Stimulated activated CD4-positive, alpha-beta T cell treated with anti-CD3 and anti-CD28 coated beads, Interleukin-12 subunit alpha, Interleukin-12 subunit beta, amount 100 ng/mL, for 24 hours (primary cell): ENCODE data around the gene TFRC.
"Not testable (repeated sequence)": the region's sequence is repeated elsewhere in the genome, so short reads cannot be mapped to it uniquely, and the experiment has no call there.

Experiments used
- DNase-seq, 2 experiments: peaks; one replicate each; pipeline ENCODE4 v3.0.0-alpha.2; 2020; ENCODE audit warnings: low read depth in 2 of 2

Gene TFRC

DNA sequence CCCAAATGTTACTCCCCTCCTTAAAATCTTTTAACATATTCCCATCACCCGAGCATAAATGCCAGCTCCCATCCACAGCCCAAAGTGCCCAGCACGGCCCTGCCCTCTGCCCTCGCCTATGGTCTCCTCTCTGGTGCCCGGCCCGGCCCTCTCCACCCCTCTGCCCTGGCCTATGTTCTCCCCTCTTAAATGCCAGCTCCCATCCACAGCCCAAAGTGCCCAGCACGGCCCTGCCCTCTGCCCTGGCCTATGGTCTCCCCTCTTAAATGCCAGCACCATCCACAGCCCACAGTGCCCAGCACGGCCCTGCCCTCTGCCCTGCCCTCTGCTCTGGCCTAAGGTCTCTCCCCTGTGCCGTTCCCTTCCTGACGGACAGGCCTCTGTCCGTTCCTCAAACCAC, 76.6 kb downstream of the TFRC start:
- not testable (repeated sequence) for DNase-seq

DNA sequence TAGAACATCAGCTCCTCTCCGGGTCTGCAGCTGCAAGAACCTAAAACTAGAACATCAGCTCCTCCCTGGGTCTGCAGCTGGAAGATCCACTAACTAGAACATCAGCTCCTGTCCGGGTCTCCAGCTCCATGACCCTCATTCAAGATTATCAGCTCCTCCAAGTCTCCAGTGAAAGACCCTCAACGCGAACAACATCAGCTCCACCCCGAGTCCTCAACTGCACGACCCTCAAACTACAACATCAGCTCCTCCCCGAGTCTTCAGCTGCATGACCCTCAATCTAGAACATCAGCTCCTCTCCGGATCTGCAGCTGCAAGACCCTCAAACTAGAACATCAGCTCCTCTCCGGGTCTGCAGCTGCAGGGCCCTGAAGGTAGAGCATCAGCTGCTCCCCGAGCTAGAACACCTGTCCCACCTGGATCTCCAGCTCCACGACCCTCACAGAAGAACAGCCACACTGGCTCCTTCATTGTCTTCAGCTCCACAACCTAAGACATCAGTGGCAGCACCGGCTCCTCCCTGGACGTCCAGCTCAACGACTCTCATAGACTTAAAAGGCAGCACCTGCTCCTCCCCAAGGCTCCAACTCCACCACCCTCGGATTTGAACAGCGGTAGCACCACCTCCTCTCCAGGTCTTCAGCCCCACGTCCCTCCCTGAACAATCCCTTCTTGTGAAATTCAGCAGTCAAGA, 77.4 kb downstream of the TFRC start:
- not testable (repeated sequence) for DNase-seq

DNA sequence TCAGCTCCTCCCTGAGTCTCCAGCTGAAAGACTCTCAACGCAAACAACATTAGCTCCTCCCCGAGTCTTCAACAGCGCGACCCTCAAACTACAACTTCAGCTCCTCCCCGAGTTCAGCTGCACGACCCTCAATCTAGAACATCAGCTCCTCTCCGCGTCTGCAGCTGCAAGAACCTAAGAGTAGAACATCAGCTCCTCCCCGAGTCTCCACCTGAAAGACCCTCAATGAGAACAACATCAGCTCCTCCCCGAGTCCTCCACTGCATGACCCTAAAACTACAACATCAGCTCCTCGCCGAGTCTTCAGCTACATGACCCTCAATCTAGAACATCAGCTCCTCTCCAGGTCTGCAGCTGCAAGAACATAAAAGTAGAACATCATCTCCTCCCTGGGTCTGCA, 78.3 kb downstream of the TFRC start:
- DNase-seq: no peak

DNA sequence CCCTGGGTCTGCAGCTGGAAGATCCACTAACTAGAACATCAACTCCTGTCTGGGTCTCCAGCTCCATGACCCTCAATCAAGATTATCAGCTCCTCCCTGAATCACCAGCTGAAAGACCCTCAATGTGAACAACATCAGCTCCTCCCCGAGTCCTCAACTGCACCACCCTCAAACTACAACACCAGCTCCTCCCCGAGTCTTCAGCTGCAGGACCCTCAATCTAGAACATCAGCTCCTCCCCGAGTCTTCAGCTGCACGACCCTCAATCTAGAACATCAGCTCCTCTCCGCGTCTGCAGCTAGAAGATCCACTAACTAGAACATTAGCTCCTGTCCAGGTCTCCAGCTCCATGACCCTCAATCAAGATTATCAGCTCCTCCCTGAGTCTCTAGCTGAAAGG, 79.2 kb downstream of the TFRC start:
- DNase-seq: not testable (repeated sequence)

DNA sequence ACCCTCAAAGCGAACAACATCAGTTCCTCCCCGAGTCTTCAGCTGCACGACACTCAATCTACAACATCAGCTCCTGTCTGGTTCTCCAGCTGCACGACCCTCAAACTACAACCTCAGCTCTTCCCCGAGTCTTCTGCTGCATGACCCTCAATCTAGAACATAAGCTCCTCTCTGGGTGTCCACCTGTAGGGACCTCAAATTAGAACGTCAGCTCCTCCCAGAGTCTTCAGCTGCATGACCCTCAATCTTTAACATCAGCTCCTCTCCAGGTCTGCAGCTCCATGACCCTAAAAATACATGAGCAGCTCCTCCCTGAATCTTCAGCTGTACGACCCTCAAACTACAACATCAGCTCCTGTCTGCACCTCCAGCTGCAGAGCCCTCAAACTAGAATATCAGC, 80.7 kb downstream of the TFRC start:
- DNase-seq: not testable (repeated sequence)

DNA sequence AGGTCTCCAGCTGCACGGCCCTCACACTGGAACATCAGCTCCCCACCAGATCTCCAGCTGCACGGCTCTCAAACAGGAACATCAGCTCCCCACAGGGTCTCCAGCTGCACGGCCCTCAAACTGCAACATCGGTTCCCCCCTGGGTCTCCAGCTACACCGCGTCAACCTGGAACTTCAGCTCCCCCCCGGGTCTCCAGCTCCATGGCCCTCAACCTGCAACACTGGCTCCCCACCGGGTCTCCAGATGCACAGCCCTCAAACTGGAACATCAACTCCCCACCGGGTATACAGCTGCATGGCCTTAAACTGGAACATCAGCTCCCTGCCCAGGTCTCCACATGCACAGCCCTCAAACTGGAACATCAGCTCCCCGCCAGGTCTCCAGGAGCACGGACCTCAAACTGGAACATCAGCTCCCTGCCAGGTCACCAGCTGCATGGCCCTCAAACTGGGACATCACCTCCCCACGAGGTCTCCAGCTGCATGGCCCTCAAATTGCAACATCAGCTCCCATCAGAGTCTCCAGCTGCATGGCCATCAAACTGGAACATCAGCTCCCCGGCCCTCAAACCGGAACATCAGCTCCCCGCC, 81.4 kb downstream of the TFRC start:
- not testable (repeated sequence) for DNase-seq

DNA sequence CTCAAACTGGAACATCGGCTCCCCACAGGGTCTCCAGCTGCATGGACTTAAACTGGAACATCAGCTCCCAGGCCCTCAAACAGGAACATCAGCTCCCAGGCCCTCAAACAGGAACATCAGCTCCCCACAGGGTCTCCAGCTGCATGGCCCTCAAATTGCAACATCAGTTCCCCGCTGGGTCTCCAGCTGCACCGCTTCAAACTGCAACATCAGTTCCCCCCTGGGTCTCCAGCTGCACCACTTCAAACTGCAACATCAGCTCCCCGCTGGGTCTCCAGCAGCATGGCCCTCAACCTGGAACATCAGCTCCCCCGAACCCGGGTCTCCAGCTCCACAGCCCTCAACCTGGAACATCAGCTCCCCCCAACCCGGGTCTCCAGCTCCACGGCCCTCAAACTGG, 82.0 kb downstream of the TFRC start:
- DNase-seq: no peak
